Measurements from ENCODE around the gene PDLIM5. TPM values are rescaled to one million over a fixed set of nuclear protein-coding genes. Genes with fewer than 3 reads are reported as not detected.

Gene PDLIM5
- polyA plus RNA-seq, 1 donor (not counting 4 experiments of a cell fraction or from before 2014, with no cell fraction given), result 112 TPM

DNA sequence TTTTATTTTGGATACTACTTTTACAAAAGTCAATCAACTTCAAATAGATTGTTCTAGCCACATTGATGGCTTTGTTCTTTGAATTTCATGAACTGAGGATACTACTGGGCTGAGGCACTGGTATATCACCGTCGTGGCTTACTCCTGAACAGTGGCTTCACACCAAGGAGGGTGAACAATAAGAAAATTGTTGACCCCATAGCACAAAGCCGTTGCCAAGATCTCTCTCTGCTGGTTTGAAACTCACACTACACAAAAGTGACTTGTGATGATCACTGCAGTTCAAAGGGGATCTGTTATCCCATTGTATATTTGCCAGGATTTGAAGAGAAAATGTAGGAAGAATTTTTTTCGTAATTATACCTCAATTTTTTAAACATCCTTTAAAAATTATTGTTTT lies 119.6 kb downstream of the PDLIM5 start:
- Histone ChIP-seq H3K4me1 (ENCODE audit: control insufficient read depth, extremely low read depth, insufficient read depth, low read length) (no peaks in the 10 kb centered on the region), H2AFZ (ENCODE audit: control insufficient read depth, low read length) (no peak overlapping the region), H3K9ac (ENCODE audit: control insufficient read depth, extremely low read depth, insufficient read depth, low read length) (no peak overlapping the region), H3K36me3 (ENCODE audit: control insufficient read depth in 2 of 2, extremely low read depth in 1 of 2, insufficient read depth in 2 of 2, low read length in 2 of 2) (peaks cover 6 to 7% of the 10 kb centered on the region in 2 experiments), H4K20me1 (ENCODE audit: control insufficient read depth, extremely low read depth, insufficient read depth, low read length) (no peaks in the 10 kb centered on the region), H3K9me3 (ENCODE audit: control insufficient read depth, low read depth, low read length) (no peaks in the 10 kb centered on the region), H3K4me2 (ENCODE audit: control insufficient read depth, extremely low read depth, insufficient read depth, low read depth, low read length) (no peak overlapping the region), H3K27ac (ENCODE audit: control insufficient read depth, insufficient read depth, low read length) (no peak overlapping the region), H3K79me2 (ENCODE audit: control insufficient read depth, insufficient read depth, low read length) (peaks cover 26% of the 10 kb centered on the region), H3K4me3 (ENCODE audit: control insufficient read depth in 2 of 3, extremely low read depth in 1 of 3, insufficient read depth in 2 of 3, low read depth in 1 of 3, low read length in 3 of 3) (no peak overlapping the region), H3K27me3 (ENCODE audit: control insufficient read depth, extremely low read depth, insufficient read depth, low read length) (no peaks in the 10 kb centered on the region), H3K9me1 (ENCODE audit: control insufficient read depth, extremely low read depth, insufficient read depth, low read length) (no peaks in the 10 kb centered on the region)
- FAIRE-seq (no peak), DNase-seq (ENCODE audit: low read depth, low spot score) (no peak)
- dilution Hi-C loops (cut with MboI; ENCODE audit: extremely low pct_ligation_motif_present, low sequenced_read_pairs), result no loop called here
- TF ChIP-seq EZH2 (IDR thresholded peaks at IDR 0.05; ENCODE audit: low read length), result no peak
- TF ChIP-seq, protein P1, sequence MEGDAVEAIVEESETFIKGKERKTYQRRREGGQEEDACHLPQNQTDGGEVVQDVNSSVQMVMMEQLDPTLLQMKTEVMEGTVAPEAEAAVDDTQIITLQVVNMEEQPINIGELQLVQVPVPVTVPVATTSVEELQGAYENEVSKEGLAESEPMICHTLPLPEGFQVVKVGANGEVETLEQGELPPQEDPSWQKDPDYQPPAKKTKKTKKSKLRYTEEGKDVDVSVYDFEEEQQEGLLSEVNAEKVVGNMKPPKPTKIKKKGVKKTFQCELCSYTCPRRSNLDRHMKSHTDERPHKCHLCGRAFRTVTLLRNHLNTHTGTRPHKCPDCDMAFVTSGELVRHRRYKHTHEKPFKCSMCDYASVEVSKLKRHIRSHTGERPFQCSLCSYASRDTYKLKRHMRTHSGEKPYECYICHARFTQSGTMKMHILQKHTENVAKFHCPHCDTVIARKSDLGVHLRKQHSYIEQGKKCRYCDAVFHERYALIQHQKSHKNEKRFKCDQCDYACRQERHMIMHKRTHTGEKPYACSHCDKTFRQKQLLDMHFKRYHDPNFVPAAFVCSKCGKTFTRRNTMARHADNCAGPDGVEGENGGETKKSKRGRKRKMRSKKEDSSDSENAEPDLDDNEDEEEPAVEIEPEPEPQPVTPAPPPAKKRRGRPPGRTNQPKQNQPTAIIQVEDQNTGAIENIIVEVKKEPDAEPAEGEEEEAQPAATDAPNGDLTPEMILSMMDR (optimal IDR thresholded peaks at IDR 0.05 in 1 of 3, IDR thresholded peaks at IDR 0.05 in 1 of 3, conservative IDR thresholded peaks at IDR 0.05 in 1 of 3; ENCODE audit: extremely low read depth in 1 of 3, insufficient read depth in 2 of 3, low read length in 3 of 3), result no peak

DNA sequence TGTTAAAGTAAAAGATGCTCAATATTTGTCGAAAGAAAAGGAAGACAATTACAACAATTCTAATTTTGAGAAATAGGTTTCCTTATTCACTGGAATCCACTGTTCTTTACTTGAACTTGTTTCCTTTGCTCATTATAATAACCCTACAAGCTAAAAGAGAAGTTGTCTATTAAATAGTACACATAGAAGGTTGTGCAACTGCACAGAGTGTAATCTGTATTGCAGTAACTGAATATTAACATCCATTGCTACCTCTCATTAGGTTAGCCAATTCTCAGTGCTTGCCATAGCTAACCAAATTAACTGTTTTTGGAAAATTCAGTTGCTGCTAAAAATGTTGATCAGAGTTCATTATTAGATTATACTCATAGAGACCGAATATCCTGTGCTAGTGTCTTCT lies 120.0 kb downstream of the PDLIM5 start:
- DNase-seq (ENCODE audit: low read depth, low spot score) (no peak), FAIRE-seq (no peak)
- no peak overlapping the region for H3K9ac ChIP-seq (ENCODE audit: control insufficient read depth, extremely low read depth, insufficient read depth, low read length)
- peaks cover 22% of the 10 kb centered on the region for H3K79me2 ChIP-seq (ENCODE audit: control insufficient read depth, insufficient read depth, low read length)
- no peak overlapping the region for H3K27ac ChIP-seq (ENCODE audit: control insufficient read depth, insufficient read depth, low read length)
- H3K27me3 ChIP-seq (ENCODE audit: control insufficient read depth, extremely low read depth, insufficient read depth, low read length), result no peaks in the 10 kb centered on the region
- dilution Hi-C loops (cut with MboI; ENCODE audit: extremely low pct_ligation_motif_present, low sequenced_read_pairs), result no loop called here
- H4K20me1 ChIP-seq (ENCODE audit: control insufficient read depth, extremely low read depth, insufficient read depth, low read length), result no peaks in the 10 kb centered on the region
- peaks cover 6 to 7% of the 10 kb centered on the region in 2 experiments for H3K36me3 ChIP-seq (ENCODE audit: control insufficient read depth in 2 of 2, extremely low read depth in 1 of 2, insufficient read depth in 2 of 2, low read length in 2 of 2)
- H3K9me1 ChIP-seq (ENCODE audit: control insufficient read depth, extremely low read depth, insufficient read depth, low read length), result no peaks in the 10 kb centered on the region
- H3K4me3 ChIP-seq (ENCODE audit: control insufficient read depth in 2 of 3, extremely low read depth in 1 of 3, insufficient read depth in 2 of 3, low read depth in 1 of 3, low read length in 3 of 3), result no peak overlapping the region
- no peaks in the 10 kb centered on the region for H3K4me1 ChIP-seq (ENCODE audit: control insufficient read depth, extremely low read depth, insufficient read depth, low read length)
- no peak overlapping the region for H2AFZ ChIP-seq (ENCODE audit: control insufficient read depth, low read length)
- H3K9me3 ChIP-seq (ENCODE audit: control insufficient read depth, low read depth, low read length), result no peaks in the 10 kb centered on the region
- H3K4me2 ChIP-seq (ENCODE audit: control insufficient read depth, extremely low read depth, insufficient read depth, low read depth, low read length), result no peak overlapping the region
- TF ChIP-seq, protein P1 (optimal IDR thresholded peaks at IDR 0.05 in 1 of 3, IDR thresholded peaks at IDR 0.05 in 1 of 3, conservative IDR thresholded peaks at IDR 0.05 in 1 of 3; ENCODE audit: extremely low read depth in 1 of 3, insufficient read depth in 2 of 3, low read length in 3 of 3), result no peak
- TF ChIP-seq EZH2 (IDR thresholded peaks at IDR 0.05; ENCODE audit: low read length), result no peak
